ENCODE data around the gene RAB6B.

The RAB6B gene

DNA sequence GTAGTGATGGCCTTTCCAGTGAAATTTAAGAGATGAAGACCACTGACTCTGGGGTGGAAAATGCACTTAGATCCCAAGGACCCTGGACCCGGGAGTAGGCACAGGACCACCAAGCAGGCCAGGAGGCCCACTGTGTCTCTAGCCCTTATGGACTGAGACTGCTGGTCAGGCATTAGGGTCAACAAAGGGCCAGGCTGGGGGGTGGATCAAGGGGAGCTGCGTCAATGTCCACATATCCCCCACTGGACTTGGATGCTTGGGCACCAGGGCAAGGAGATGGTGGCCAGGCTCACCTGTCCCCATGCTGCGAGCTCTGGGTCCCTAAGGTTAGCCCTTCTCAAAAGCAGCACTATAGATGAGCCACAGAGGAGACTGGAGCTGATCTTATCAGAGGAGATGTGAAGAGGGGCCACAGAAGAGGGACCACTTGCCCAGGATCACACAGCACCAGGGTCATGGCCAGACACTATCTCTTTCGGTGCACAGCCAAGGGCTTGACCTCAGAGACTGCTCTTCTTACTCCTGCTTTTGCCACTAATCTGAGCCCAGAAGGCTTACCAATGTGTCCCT lies 14.7 kb downstream of the RAB6B start:
- no peak for DNase-seq

DNA sequence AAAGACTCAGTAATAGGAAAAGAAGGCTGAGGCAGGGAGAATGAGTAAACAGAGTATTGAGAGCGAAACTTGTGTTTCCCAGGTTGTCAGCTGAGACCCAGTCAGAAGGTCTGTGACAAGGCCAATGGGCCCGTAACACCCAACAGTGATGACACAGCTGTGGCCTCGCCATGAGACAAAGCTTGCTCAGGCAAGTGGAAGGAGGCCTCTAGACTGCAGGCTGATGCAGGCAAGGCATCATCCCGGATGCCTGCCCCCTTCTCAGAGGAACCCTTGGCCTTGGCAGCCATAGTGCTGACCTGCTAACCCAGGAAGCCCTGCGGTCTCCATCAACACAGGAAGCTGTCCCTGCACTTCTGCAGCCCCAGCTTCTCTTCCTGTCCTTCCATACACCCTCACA lies 15.4 kb downstream of the RAB6B start:
- DNase-seq = no peak

DNA sequence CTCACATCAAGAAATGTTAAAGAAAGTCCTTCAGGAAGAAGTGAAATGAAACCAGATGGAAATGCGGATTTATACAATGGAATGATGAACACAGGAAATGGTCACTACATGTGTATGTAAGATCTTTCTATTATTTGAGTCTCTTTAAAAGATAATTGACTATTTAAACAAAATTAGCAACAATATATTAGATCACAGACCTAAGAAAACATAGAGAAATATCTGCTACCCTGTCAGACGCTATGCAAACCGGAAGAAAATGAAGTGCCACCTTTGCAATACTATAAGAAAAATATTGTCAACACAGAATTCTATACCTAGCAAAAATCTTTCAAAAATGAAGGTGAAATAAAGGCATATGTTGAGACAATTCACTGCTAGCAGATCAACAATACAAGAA lies 17.2 kb downstream of the RAB6B start:
- DNase-seq = no peak

DNA sequence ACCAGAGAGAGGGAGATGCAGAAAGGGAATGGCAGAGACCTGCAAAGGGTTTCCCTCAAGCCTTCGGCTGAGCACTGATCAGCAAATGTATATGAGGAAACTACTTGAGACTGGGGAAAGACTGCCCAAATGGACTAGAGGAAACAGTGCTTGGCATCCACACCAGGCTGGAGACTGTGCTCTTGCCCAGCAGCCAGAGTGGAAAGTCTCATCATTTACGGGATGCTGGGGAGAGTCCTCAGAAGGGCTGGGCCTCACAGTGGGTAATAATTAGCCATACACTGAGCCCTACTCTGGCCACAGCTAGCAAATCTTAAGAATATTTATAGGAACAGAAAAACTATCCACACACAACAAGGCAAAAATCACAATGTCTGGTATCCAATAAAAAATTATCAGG lies 18.5 kb downstream of the RAB6B start:
- no peak for DNase-seq

DNA sequence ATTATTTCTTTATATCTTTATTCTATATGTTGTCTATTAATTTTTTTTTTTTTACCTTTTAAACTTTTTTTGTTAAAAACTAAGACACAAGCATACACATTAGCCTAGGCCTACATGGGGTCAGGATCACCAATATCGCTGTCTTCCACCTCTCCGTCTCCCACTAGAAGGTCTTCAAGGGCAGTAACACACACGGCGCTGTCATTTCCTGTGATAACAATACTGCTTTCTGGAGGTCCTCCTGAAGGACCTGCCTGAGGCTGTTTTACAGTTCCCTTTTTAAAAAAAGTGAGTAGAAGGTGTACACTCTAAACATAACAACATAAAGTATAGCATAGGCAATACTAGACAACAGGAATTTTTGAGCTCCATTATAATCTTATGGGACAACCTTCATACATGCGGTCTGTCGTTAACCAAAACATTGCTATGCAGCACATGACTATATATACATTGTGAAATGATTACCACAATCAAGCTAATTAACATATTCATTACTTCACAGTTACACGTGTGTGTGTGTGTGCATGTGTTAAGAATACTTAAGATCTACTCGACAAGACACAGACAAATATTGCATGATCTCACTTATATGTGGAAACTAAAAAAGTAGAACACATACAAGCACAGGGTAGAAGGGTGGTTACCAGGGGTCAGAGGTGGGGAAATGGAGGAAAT lies 20.8 kb downstream of the RAB6B start:
- no peak for DNase-seq

DNA sequence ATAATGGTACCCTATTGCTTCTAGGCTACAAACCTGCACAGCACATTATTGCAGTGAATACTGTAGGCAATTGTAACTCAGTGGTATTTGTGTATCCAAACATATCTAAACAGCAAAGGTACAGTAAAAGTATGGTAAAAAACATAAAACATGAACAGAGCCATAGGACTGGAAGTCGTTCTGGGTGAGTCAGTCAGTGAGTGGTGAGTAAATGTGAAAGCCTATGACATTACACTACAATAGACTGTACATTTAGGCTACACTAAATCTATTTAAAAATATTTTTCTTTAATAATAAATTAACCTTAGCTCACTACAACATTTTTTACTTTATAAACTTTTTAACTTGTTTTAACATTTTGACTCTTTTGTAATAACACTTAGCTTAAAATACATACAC lies 21.3 kb downstream of the RAB6B start:
- no peak for DNase-seq

DNA sequence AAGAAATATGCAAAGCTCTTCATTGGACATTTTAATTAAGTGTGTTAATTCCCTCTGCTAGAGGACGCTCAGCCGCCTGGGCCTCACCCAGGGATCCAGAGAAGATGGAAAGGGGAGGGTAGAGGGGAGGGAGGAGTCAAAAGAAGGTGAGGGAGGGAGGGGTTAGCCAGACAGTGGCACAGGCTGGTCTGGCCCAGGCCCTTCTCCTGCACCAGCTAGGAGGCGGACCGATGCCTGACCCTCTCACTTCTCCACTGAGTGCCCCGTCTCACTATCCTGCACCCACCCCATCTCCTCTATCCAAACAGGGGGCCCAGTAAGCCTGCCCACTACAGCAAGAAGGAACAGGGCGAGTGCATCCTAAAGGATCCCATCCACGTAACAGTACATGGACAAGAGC lies 22.9 kb downstream of the RAB6B start:
- no peak for DNase-seq

DNA sequence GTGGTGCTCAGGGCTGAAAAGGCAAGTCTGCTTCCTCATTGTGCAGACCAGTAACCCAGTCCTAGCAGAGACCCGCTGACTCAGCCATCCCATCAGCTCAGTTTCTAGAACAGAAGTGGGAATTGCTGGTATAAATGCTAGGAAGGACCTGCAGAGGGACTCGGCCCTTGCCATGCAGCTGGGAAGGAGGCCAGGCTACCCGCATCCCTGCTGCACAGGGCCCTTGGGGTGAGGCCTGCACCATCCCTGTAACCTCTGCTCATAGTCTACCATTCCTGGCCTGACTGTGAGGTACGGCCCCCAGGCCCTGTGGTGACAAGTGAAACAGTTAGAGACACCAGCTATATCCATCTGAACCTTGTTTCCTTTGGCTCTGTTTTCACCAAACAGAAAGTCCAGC lies 23.5 kb downstream of the RAB6B start:
- DNase-seq = no peak

DNA sequence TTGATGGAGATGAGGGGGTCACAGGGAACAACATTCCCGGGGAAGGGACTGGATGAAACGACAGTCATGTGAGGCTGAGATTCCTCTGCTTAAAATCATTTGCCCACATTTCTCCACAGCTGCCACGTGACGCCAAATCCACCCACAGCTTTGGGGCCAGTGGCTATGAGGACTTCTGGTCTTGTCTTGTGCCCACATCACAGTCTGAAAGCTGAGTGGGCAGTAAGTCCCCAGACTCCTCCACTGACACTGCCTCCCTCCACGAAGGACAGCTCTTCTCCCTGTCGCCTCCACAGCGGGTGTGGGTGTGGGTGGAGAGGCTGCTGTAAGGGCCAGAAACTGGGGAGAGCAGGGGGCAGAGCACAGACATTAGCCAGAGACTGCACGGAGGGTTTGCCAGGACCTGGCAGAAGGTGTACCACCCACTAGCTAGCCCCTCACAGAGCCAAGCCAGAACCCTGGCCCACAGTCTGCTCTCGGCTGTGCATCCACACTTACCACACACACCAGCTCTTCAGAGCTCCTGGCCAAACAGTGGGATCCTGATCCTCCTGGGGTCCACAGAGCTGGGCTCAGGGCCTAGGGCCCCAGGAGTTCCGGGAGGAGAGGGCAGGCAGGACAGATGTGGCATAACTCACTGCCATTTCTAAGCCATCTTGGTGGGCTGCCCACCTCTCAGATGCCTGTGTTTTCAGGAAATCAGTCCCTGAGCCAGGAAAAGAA lies 24.2 kb downstream of the RAB6B start:
- no peak for DNase-seq

DNA sequence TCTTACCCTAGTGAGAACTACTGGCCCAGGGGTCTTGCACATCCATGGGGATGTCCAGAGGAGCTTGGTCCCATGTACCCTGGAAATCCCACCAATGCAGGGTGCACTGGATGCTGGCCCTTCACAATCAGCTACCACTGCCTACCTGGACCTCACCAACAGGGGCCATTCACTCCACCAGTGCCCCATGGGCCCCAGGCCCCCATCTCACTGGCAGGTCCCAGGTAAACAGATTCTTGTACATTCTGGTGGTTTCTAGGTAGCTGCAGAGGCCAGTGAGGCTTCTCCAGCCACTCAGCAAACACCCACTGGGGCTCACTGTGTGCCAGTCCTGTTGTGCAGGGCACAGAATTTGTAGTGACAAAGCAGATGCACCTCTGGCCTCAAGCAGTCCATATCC lies 24.9 kb downstream of the RAB6B start:
- no peak for DNase-seq

DNA sequence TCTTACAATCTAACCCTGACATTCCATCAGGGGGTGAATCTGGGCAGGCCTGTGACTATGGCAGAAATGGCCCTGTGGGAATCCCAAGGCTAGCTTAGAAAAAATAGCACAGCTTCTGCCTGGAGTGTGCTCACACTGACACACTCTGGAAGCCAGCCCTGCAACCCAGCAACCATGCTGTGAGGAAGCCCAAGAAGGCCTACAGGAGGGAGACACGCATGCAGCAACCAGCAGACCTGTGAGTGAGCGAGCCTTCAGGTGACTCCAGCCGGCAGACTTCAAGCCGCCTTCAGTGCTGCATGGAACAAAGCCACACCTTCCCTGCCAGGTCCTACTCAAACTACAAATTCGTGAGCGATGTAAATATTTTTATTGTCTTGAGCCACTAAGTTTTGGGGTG lies 26.1 kb downstream of the RAB6B start:
- DNase-seq = no peak

DNA sequence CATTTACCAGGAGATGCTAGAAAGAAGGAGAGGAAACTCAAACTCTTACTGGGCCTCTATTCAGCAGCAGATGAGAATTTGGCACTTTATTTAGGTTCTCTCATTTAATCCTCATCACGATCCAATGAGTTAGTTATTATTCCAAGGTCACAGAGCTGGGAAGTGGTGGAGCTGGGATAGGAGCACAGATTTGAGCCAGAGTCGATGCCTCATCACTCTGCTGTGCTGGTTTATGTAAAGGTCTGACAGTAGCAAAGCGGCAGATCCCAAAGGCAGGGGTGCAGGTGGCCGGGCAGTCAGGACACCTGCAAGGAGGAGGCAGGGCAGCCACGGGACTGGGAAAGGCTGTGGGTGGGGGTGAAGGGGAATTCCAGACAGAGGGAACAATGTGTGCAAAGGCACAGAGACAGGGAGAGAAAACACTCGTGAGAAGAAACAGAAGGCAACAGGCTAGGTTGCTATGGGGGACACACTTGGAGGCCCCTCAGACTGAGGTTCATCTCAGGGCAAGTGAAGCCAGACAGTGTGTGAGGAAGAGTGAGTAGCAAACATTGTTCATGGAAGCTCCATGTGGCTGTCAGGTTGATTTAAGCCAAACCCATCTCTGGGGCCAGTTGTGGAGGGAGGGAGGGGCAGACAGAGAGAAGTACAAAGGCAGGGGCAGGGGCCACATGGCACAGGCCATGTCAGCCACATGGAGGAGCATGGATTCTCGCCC lies 26.8 kb downstream of the RAB6B start:
- no peak for DNase-seq

DNA sequence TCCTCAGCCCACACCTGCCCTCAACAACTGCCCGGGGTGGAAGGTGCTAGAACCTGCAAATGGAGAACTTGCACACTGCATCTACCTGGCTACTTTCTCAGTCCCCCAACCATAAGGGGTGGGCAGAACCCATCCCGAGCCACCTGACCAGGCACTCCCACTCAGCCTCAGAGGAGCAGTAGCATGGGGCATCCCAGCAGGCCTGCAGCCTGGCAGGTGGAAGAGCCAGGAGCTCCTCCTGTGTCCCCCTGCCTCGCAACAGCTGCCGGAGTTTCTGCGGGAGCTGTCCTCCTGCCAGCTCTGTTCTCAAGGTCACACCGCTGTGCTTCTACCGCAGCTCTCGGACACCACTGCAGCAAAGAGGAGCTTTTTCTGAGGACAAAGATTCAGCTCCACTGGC lies 27.5 kb downstream of the RAB6B start:
- no peak for DNase-seq

DNA sequence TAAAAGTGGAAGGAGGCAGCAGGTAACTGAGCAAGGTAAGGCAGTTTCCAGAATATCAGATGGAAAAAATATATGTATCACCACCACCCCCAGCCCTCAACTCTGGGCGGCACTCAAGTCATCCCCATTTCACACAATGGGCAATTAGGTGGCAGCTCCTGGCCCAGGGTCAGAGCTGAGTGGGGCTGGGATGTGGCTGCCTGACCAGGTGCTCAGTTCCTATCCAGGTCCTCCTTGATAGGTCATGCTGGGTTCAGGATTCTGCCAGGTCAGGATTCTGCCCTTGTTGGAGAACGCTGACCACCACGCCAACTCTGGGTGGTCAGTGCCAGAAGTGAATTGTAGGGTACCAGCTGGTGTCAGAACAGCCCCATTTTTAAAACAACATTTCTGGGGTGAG lies 29.5 kb downstream of the RAB6B start:
- DNase-seq = no peak

DNA sequence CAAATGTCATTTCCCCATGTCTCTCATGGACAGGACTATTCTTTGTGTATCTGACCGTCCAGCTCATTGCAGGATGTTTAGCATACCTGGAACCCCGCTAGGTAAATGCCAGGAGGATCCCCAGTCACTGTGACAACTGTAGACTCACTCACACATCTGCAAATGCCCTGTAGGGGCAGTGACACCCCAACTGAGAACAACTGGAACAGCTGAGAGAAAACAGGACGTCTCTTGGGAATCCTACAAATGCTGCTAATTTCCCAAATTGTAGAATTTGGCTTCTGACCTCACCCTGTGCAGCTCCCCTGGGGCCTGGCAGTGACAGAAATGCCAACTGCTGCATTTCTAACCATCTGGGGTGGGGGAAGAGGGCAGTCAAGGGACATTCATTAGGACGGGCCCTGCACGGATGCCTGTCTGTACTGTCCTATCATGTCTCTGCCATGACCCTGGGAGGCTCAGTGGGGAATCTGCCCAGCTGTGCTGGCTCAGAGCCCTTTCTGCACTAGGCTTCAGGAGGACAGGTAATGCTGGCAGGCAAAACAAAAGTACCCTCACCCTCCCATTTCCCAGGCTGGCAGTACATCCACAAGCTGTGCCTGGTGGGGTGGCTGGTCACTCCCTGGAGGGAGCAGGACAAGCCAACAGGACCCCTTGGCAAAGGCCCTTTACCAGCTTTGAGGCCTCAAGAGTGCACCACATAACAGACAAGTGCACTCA lies 30.4 kb downstream of the RAB6B start:
- DNase-seq = no peak

DNA sequence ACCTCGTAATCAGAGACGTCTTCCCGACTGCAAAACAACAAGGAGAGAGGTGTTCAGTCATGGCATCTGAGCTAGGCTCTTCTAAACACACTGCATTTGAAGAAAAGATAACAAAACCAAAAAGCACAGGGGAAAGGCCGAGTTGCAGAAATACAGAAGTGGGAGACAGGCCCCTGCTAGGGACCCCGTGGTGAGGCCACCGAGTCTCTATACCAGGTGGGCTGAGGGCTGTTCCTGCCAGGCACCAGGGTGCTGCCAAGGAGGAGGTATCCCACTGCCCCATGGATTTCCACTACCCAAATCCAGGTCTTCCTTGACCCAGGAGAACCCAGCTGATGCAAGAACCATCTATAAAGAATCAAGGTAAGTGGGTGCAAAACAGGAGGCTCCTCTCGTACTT lies 31.1 kb downstream of the RAB6B start:
- DNase-seq = no peak

DNA sequence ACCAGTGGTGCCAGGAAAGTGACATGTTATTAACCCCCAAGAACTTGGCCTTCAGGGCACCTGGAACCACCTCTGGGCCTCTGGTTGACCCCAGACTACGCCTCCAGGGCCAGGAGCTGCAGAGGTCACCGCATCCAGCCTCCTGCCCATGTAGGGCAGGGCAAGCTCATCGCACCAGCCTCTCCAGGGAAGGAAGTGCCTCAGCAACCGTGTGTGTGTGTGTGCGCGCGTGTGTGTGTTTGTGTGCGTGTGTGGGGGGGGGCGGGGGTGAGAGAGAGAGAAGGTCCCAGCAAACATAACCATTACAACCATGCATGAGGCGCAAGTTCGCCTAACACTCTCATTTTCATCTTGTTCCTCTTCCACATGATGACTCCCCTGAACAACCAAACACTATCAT lies 31.8 kb downstream of the RAB6B start:
- DNase-seq = no peak

DNA sequence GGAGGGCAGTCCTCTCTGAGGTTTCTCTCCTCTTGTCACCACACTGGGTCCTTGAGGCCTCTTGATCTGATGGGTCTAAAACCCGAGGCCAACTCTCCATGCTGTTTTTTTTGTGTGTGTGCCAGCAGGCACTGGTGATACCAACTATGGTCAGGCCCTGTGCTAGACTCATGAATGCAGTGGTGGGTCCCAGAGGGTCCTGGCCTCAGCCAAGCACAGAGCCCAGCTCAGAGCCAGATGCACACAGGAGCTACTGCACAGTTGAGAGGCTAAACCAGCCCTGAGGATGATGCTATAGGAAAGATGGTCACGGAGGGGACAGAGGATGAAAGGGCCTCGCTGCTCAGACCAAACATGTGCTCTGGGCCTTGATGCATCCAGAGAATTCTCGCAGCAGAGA lies 33.5 kb downstream of the RAB6B start:
- no peak for DNase-seq

DNA sequence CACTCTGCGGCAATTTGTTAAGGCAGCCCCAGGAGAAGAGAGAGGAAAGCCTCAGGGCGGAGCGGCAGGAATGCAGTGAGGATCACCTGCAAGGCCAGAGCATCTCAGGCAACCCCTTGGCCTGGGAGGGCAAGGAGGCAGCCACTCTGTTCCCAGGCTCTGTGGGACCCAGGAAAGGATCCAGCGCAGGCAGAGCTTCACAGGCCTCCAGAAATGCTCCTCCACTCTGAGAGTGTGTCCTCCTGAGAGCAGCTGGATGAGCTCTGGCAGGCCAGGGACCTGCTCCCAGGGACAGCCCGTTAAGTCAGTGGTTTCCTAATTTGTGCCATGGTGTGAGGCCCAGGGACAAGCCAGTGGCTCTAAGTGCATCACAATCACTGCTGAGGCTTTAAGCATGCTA lies 35.2 kb downstream of the RAB6B start:
- DNase-seq = no peak

DNA sequence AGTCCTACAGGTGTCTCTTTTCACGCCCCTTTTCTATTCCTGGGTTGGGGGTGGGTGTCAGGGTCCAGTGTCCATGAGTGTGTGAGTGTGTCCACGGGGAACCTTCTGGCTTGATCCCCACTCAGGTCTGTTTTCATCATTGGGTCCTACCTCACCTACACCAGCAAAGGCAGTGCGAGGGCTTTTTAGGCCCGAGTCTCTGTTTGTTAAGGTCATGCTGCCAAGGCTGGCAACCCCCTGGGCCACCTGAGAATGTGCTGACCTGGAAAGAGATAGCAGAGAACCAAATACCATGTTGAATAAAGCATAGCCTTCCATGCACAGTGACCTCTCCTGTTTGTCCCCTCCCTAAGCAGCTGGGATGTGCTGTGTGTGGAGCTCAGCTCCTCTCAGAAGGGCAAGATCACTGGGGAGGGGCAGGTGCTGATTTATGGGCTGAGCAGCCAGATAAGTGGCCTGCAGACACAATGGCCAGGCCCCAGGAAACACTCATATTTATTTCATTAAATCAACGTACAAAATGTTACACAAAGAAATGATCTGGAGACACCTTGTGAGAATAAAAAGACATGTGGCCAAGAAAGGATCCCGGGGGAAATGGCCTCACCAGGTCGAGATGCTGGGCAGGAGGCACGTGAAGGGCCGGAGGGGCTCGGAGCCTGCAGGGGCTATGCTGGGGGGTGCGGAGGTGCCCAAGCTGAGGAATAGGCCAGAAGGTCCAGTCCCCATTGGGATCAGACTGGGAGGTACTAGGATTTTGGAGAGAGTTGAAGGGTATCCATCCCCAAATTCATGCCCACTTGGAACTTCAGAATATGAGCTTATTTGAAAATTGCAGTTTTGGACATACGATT lies 36.1 kb downstream of the RAB6B start:
- no peak for DNase-seq

DNA sequence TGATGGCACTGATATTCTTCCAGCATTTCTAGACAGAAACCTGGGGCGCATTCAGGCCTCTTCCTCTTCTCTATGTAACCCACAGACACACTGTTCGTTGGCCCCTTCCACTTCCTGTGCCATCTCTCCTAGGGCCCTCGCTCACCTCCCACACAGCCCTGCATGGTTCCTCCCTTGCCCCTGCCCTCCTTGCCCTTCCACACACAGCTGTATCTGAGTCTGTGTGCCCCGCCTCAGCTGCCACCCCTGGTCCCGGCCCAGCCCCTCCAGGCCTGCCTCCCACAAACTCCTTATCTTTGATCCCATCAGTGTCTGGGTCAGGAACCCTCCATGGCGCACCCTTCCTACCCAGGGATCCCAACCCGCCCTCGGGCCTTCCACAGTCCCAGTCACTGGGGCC lies 37.9 kb downstream of the RAB6B start:
- no peak for DNase-seq

DNA sequence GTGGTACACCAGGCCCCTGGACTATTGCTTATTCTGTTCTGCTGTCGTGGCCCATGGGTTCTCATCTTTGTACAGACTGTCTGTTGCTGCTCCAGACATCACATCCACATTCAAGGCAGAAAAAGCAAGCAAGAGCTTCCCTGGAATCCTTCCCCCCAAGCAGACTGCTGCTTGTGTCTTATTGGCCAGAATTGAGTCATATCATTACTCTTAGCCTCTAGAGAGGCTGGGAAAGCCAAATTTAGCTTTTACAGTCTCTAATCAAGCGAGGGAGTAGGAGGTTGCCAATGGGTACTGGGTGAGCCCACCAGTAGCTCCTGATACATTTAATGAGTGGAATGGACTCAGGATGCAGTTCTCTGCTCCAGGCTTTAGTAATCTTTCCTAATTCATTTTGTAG lies 39.4 kb downstream of the RAB6B start:
- DNase-seq = no peak

Data from HCEC 1CT (cell line).